H1 (cell line): ENCODE results near the gene TMEM129. TPM values are rescaled to one million over a fixed set of nuclear protein-coding genes. Genes with fewer than 3 reads are reported as not detected.

Experiments
- BACH1 ChIP-seq: IDR thresholded peaks from 2 replicates; pipeline ENCODE4 v1.6.1; 2012; ENCODE audit warnings: low read length, improper control_type of control experiment
- CBX5 ChIP-seq: fragments of 300-800, 300-1000 bp; sonication (generic); IDR thresholded peaks from 2 replicates; pipeline ENCODE4 v1.7.1; 2016; ENCODE audit warnings: antibody characterized with exemption, low read length, low read depth
- CEBPB ChIP-seq: IDR thresholded peaks from 2 replicates; pipeline ENCODE4 v1.6.1; 2012; ENCODE audit warnings: low read depth, low read length
- HDAC6 ChIP-seq: IDR thresholded peaks from one replicate; pipeline ENCODE4 v1.7.1; 2012; ENCODE audit warnings: low read depth, mild to moderate bottlenecking, inconsistent platforms, low read length, moderate library complexity
- RXRA ChIP-seq: IDR thresholded peaks from 2 replicates; pipeline ENCODE4 v1.6.1; 2011; ENCODE audit warnings: low read depth, mild to moderate bottlenecking, low read length, moderate library complexity; ENCODE audit not compliant: insufficient read depth
- SP4 ChIP-seq: IDR thresholded peaks from 2 replicates; pipeline ENCODE4 v1.6.1; 2012; ENCODE audit warnings: low read length, inconsistent platforms
- YY1 ChIP-seq: IDR thresholded peaks from 2 replicates; pipeline ENCODE4 v1.6.1; 2011; ENCODE audit warnings: low read depth, mild to moderate bottlenecking, low read length
- polyA plus RNA-seq, 7 experiments: library from polyadenylated mRNA; depleted of rRNA in 3 of 7; stranded (reverse) in 5 of 7; unstranded in 2 of 7; fragments of >200 nt in 5 of 7; fragments of 200-250 nt in 2 of 7; gene quantifications; 1 replicate in 5 of 7; 2 replicates in 1 of 7; 4 replicates in 1 of 7; pipeline versions ENCODE4 v1.2.1 to v1.2.3, GENCODE V29; 2011 to 2013; ENCODE audit warnings: missing spikeins in 2 of 7, mixed read lengths in 2 of 7
- total RNA-seq: library from RNA; stranded (reverse); fragmentation: NEBNext Ultra II Directional; extraction: Animal tissue kit (Norgen Biotek cat#: 25700); gene quantifications from 2 replicates; pipeline ENCODE4 v1.2.1, GENCODE V29; 2021
- TF ChIP-seq, protein P1 (sequence below): IDR thresholded peaks from 2 replicates; pipeline ENCODE4 v1.6.1; 2012; ENCODE audit warnings: inconsistent platforms
- TF ChIP-seq, protein P2 (sequence below): fragments of 300-600 bp; sonication (generic); IDR thresholded peaks from 2 replicates; pipeline ENCODE4 v1.7.1; 2012; ENCODE audit warnings: low read length, moderate library complexity, mild to moderate bottlenecking, inconsistent platforms; ENCODE audit not compliant: insufficient replicate concordance

TMEM129 gene
- total and polyA plus RNA-seq, 2 of the 8 experiments (the other 6 are each of a cell fraction or from before 2014, with no cell fraction given) = 31.5 to 58.7 TPM

DNA sequence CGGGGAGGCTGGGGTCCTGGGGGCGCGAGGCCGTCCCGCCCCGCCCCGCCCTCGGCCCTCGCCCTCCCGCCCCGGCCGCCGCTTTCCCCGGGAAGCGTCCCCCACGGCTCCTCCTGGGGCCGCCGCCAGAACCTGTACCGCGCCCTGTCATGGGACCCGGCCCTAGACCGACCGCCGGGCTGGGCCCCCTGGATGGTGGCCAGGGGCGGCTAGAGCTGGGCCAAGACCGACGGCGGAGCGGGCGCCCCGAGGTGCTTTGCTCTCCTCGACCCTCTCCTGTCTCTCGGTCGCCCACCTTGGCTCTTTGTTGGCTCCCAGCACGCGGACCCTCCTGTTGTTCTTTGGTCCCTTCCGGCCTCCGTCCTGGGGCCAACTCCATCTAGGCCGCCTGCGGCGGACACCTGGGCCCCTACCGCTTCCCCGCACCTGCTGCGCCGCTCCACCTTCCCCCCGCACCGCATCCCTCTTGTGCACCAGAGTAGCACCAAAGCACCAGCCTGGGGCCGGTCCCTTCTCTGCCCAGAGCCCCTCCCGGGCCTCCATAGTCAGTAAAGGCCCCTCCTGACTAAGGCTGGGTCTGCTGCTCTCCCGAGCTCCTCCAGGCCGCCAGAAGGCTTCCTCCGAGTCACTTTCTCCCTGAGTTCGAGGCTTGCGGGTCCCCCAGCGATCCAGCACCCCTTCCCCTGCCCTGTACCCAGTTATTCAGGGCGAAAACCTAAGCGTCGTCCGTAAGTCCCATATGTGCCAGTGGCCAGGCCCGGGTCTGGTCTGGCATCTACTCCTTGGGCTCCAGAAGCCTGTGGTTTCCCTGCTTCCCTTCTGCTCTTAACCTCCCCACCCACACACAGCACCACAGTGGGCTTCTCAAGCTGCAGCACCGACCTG, 785 bp upstream of the TMEM129 start (continued):
- TF ChIP-seq, protein P1, sequence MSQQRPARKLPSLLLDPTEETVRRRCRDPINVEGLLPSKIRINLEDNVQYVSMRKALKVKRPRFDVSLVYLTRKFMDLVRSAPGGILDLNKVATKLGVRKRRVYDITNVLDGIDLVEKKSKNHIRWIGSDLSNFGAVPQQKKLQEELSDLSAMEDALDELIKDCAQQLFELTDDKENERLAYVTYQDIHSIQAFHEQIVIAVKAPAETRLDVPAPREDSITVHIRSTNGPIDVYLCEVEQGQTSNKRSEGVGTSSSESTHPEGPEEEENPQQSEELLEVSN = no peak
- TF ChIP-seq HDAC6 (no peak), CBX5 (no peak), SP4 (no peak), CEBPB (no peak), YY1 (no peak), BACH1 (no peak), RXRA (no peak)
- TF ChIP-seq, protein P2, sequence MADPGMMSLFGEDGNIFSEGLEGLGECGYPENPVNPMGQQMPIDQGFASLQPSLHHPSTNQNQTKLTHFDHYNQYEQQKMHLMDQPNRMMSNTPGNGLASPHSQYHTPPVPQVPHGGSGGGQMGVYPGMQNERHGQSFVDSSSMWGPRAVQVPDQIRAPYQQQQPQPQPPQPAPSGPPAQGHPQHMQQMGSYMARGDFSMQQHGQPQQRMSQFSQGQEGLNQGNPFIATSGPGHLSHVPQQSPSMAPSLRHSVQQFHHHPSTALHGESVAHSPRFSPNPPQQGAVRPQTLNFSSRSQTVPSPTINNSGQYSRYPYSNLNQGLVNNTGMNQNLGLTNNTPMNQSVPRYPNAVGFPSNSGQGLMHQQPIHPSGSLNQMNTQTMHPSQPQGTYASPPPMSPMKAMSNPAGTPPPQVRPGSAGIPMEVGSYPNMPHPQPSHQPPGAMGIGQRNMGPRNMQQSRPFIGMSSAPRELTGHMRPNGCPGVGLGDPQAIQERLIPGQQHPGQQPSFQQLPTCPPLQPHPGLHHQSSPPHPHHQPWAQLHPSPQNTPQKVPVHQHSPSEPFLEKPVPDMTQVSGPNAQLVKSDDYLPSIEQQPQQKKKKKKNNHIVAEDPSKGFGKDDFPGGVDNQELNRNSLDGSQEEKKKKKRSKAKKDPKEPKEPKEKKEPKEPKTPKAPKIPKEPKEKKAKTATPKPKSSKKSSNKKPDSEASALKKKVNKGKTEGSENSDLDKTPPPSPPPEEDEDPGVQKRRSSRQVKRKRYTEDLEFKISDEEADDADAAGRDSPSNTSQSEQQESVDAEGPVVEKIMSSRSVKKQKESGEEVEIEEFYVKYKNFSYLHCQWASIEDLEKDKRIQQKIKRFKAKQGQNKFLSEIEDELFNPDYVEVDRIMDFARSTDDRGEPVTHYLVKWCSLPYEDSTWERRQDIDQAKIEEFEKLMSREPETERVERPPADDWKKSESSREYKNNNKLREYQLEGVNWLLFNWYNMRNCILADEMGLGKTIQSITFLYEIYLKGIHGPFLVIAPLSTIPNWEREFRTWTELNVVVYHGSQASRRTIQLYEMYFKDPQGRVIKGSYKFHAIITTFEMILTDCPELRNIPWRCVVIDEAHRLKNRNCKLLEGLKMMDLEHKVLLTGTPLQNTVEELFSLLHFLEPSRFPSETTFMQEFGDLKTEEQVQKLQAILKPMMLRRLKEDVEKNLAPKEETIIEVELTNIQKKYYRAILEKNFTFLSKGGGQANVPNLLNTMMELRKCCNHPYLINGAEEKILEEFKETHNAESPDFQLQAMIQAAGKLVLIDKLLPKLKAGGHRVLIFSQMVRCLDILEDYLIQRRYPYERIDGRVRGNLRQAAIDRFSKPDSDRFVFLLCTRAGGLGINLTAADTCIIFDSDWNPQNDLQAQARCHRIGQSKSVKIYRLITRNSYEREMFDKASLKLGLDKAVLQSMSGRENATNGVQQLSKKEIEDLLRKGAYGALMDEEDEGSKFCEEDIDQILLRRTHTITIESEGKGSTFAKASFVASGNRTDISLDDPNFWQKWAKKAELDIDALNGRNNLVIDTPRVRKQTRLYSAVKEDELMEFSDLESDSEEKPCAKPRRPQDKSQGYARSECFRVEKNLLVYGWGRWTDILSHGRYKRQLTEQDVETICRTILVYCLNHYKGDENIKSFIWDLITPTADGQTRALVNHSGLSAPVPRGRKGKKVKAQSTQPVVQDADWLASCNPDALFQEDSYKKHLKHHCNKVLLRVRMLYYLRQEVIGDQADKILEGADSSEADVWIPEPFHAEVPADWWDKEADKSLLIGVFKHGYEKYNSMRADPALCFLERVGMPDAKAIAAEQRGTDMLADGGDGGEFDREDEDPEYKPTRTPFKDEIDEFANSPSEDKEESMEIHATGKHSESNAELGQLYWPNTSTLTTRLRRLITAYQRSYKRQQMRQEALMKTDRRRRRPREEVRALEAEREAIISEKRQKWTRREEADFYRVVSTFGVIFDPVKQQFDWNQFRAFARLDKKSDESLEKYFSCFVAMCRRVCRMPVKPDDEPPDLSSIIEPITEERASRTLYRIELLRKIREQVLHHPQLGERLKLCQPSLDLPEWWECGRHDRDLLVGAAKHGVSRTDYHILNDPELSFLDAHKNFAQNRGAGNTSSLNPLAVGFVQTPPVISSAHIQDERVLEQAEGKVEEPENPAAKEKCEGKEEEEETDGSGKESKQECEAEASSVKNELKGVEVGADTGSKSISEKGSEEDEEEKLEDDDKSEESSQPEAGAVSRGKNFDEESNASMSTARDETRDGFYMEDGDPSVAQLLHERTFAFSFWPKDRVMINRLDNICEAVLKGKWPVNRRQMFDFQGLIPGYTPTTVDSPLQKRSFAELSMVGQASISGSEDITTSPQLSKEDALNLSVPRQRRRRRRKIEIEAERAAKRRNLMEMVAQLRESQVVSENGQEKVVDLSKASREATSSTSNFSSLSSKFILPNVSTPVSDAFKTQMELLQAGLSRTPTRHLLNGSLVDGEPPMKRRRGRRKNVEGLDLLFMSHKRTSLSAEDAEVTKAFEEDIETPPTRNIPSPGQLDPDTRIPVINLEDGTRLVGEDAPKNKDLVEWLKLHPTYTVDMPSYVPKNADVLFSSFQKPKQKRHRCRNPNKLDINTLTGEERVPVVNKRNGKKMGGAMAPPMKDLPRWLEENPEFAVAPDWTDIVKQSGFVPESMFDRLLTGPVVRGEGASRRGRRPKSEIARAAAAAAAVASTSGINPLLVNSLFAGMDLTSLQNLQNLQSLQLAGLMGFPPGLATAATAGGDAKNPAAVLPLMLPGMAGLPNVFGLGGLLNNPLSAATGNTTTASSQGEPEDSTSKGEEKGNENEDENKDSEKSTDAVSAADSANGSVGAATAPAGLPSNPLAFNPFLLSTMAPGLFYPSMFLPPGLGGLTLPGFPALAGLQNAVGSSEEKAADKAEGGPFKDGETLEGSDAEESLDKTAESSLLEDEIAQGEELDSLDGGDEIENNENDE = no peak
